HG03135 (cell line): ENCODE measurements around the gene NFE2L3.
"Not testable (repeated sequence)": the region's sequence is repeated elsewhere in the genome, so short reads cannot be mapped to it uniquely, and the experiment has no call there.

Experiments used
- ATAC-seq: cut with Tn5 transposase; IDR thresholded peaks from one replicate; pipeline ENCODE4 v1.9.1; 2021; ENCODE audit warnings: mild to moderate bottlenecking, moderate library complexity; ENCODE audit not compliant: unreplicated experiment

The NFE2L3 gene

GRCh38 chr7:26145238-26145637, 6.8 kb upstream of the NFE2L3 start:
- no peak for ATAC-seq

GRCh38 chr7:26147030-26147429, 5.0 kb upstream of the NFE2L3 start:
- no peak for ATAC-seq

GRCh38 chr7:26147646-26148306, 4.2 kb upstream of the NFE2L3 start:
- ATAC-seq, result not testable (repeated sequence)

GRCh38 chr7:26148307-26148700, 3.7 kb upstream of the NFE2L3 start:
- not testable (repeated sequence) for ATAC-seq

- no peak for ATAC-seq
Observed at GRCh38 chr7:26149391-26149977, 2.5 kb upstream of the NFE2L3 start.

DNA sequence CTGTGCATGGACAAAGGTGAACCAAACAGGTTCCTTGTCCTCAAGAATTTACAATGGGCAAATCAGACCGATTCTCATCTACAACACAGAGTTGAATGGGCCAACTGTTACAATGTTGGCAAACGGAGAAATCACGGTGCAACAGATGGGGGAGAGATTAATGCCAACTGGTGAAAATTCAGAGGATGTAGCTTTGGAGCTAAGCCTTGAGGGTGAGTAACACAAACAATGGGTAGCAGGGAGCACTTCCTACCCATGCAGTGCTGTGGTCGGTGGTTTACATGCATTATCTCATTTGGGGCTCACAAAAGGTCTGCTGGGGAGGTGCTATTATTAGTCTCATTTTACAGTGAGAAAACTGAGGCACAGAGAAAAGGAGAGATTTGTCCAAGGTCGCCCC, 902 bp upstream of the NFE2L3 start:
- ATAC-seq, result no peak

DNA sequence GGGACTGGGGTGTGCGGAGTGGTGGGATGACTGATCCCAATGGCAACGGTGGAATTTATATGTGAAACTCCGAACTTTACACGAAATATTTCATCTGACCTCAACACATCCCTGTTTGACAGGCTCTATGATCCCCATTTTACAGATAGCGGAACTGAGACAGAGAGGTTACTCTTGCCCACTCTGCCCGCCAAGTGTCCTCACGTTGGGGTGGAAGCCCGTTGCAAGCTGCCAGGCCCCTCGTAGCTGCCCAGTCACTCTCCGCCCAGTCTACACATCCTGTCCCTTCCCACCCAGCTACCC, 397 bp upstream of the NFE2L3 start:
- no peak for ATAC-seq

- ATAC-seq, result not testable (repeated sequence)
Observed at GRCh38 chr7:26152782-26153240, 813 bp downstream of the NFE2L3 start.

DNA sequence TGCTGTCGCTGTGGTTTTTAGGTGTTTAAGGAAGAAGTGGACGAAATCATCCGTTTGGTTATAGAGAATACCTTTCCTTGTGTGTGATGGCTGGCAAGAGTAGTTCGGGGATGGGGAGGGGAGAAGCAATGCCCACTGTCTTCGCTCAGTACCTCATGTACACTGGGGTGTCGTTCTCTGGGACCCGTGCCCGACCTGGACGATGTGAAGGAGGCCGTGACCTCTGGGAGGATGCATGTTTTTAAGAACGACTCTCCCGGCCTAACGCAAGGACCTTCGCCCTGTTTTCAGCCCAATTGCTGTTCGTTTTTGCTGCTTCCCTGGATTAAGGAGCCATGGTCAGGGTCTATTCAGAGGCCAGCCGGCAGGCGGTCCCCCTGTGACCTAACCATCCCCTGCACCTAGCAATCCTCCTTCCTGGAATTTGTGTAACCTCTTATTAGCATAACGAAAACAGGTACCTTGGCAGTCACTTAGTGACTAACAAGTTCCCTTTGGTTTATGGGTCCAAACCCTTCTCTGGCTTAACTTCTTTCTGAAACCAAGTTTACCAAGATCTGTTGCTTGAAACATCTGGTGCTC, 1.3 kb downstream of the NFE2L3 start:
- ATAC-seq, result no peak

DNA sequence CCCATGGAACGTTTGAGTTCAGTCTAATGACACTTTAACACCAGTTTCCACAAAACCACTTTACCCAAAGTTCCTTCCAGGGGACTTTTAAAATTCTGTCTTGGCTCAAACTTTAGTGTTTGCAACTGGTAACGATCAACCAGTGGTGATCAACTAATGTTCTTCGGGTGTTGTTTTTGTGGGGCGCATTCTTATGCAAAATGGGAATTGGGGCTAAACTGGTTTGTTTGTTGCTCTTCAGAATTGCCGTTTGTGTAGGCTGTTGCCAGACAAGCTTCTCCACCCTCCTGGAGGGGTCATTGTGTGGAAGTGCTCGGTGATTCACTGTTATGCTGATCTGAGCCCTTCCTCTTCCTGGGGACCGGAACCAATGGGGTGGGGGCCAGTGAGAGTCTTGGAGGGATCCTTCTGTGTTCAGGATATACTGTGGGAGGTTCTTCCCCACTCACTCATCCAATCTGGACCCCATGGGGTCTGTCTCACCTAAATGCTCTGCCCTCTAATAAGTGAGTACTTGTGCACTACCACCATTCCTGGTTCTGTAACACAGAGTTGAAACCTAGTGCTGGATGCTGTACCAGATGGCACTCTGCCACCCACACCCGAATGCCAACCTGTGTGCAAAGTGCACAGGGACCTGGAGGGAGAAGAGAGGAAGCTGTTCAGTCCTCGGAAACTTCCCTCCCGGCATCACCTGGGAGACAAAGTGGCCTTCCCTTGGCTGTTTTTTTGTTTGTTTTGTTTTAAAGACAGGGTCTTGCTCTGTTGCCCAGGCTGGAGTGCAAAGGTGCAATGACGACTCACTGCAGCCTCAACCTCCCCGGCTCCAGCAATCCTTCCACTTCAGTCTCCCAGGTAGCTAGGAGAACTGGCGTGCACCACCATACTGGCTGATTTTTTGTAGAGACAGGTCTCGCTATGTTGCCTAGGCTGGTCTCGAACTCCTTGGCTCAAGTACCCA, 2.1 kb downstream of the NFE2L3 start:
- ATAC-seq, result no peak

GRCh38 chr7:26155531-26156375, 3.8 kb downstream of the NFE2L3 start:
- ATAC-seq, result no peak

- ATAC-seq, result no peak
Observed at GRCh38 chr7:26156451-26157420, 4.7 kb downstream of the NFE2L3 start.

DNA sequence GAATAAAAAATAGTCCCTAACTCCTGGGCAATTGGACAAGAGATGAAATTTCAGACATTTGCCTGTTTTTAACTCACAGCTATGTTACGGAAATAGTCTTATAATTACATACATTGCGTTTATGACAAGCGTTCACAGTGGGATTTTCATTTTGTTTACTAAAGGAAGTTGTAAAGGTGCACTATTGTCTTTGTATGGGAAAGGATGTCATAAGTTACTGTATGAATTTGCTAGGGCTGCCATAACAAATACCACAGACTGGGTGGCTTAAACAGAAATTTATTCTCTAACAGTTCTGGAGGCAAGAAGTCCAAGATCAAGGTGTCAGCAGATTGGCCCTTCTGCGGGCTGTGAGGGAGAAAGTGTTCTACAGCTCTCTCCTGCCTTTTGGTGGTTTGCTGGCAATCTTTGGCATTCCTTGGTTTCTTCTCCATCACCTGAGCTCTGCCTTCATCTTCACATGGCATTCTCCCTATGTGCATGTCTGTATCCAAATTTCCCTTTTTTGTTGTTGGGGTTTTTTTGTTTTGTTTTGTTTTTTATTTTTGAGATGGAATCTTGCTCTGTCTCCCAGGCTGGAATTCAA, 5.6 kb downstream of the NFE2L3 start:
- ATAC-seq, result no peak

DNA sequence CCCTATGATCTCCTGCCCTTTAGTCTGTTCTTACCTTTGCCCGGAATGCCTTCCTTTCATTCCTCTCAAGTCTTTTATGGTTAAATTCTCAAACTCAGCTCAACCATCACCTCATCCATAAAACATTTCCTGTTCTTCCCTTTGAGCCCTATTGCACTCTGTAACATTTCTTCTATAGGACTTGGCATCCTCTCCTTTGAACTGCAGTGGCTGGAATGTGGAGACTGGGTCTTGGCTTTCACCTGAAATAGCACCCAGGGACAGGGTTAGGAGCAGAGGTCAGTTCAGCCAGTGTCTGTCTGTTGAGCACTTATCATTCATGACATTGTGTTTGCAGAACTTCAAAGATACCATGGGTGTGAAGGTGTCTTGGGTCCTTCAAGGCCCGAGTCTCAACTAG, 7.2 kb downstream of the NFE2L3 start:
- ATAC-seq, result no peak

DNA sequence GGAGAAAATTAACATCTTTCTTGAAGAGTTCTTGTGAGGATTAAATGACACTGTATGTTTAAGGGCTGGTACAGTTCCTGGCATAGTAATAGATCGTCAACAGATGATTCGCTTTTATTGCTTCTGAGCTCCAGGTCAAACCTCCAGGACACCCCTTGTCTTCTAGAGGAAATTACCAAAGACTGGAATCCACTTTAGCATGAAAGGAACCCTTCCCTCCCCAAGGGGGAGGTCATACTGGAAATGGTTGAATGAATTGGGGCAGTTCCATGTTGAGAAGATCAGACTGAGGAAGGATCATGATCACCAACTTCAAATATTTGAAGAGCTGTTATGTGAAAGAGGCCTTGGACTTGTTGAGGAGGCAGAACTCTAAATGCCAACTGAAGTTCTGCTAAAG, 8.9 kb downstream of the NFE2L3 start:
- ATAC-seq, result no peak

- no peak for ATAC-seq
Observed at GRCh38 chr7:26162431-26162830, 10.4 kb downstream of the NFE2L3 start.

- not testable (repeated sequence) for ATAC-seq
Observed at GRCh38 chr7:26163804-26164203, 11.8 kb downstream of the NFE2L3 start.

- no peak for ATAC-seq
Observed at GRCh38 chr7:26165950-26166683, 14.1 kb downstream of the NFE2L3 start.
